Heart left ventricle (tissue), 16 donors: ENCODE results near the gene LDHA. TPM values are rescaled to one million over a fixed set of nuclear protein-coding genes. Genes with fewer than 3 reads are reported as not detected.

Experiments used
- ATAC-seq, 4 donors: fragments of 200-7000 bp; cut with Tn5 transposase; one replicate each; pipeline ENCODE4 v1.9.1; 2020 to 2022; ENCODE audit warnings: moderate library complexity in 4 of 4, mild to moderate bottlenecking in 3 of 4, moderate number of reproducible peaks in 1 of 4
- DNase-seq, 5 donors: peaks; one replicate each; pipeline ENCODE4 v3.0.0-alpha.2; 2020
- H3K27ac ChIP-seq, 12 donors: fragments of 200-600 bp; sonication (generic) in 4 of 12; one replicate each; pipeline versions ENCODE4 v1.5.0 to v1.8.0; 2016 to 2022; ENCODE audit warnings: mild to moderate bottlenecking in 2 of 12
- H3K27me3 ChIP-seq, 9 donors: fragments of 200-600 bp; sonication (generic) in 2 of 9; one replicate each; pipeline versions ENCODE4 v1.5.1 to v1.8.0; 2016 to 2022; ENCODE audit warnings: mild to moderate bottlenecking in 3 of 9
- H3K36me3 ChIP-seq, 9 donors: fragments of 200-600 bp; sonication (generic) in 2 of 9; one replicate each; pipeline versions ENCODE4 v1.5.0 to v1.8.0; 2018 to 2022; ENCODE audit warnings: mild to moderate bottlenecking in 2 of 9
- H3K4me1 ChIP-seq, 12 donors: fragments of 200-600 bp; sonication (generic) in 4 of 12; one replicate each; pipeline versions ENCODE4 v1.5.0 to v1.8.0; 2016 to 2022; ENCODE audit warnings: mild to moderate bottlenecking in 3 of 12
- H3K4me3 ChIP-seq, 12 donors: fragments of 200-600 bp; sonication (generic) in 4 of 12; one replicate each; pipeline versions ENCODE4 v1.5.0 to v1.8.0; 2017 to 2022; ENCODE audit warnings: mild to moderate bottlenecking in 9 of 12, moderate library complexity in 4 of 12
- H3K9me3 ChIP-seq, 12 donors: fragments of 200-600 bp; sonication (generic) in 4 of 12; one replicate each; pipeline versions ENCODE4 v1.5.0 to v1.8.0; 2016 to 2022; ENCODE audit warnings: mild to moderate bottlenecking in 1 of 12
- CTCF ChIP-seq, 12 donors: fragments of 200-600 bp; sonication (generic) in 4 of 12; IDR thresholded peaks; one replicate each; pipeline versions ENCODE4 v1.5.0 to v1.8.0; 2018 to 2022; ENCODE audit warnings: antibody characterized with exemption in 12 of 12, mild to moderate bottlenecking in 5 of 12
- POLR2A ChIP-seq, 2 donors: fragments of 450-650 bp; IDR thresholded peaks; one replicate each; pipeline ENCODE4 v1.6.1; 2017; ENCODE audit warnings: antibody characterized with exemption in 2 of 2, mild to moderate bottlenecking in 2 of 2, moderate library complexity in 2 of 2
- WGBS, 4 donors: extraction: QIAGEN DNeasy Blood & Tissue Kit in 2 of 4; methylation state at CpG; one replicate each; pipeline versions ENCODE4 v1.1.5 to v1.1.7; 2013 to 2018; 5-methylcytosine and 5-hydroxymethylcytosine counted together
- intact Hi-C, 10 donors: fragments of 100-400 bp; cut with DNase I; formaldehyde crosslinking; loops; one replicate each; pipeline versions ENCODE4 v1.11.1 to v1.14.2; 2022
- polyA plus RNA-seq, 2 donors: library from polyadenylated mRNA; stranded (reverse); fragments of 200-250 nt; gene quantifications; one replicate each; pipeline ENCODE4 v1.2.3, GENCODE V29; 2013
- total RNA-seq, 9 donors: library from RNA; depleted of rRNA in 2 of 9; stranded (reverse); fragments of >200 nt in 2 of 9; fragmentation: NEBNext Ultra II Directional in 3 of 9; extraction: Animal tissue kit (Norgen Biotek cat#: 25700) in 3 of 9; gene quantifications; one replicate each; pipeline versions ENCODE4 v1.1.0 to v1.2.4, GENCODE V29; 2016 to 2023
- donor health status: ischemic (EF 13 %, LVEDD 7.1; RV severe dilation, severe dysfunction).
- donor health status: healthy with polysubstance abuse.
- donor health status: DM: no; HTN: yes; CAD: no.
- donor health status: DM: no; HTN: no; CAD: no.
- donor health status: ischemic (EF 25% LVEDD 6.9; RV normal size, moderate dysfunction).
- donor health status: ischemic (EF 25% LVEDD 5.7; RV mildly dilated, moderate dysfunction).
- donor health status: healthy.
- donor health status: DM: yes; HTN: yes; CAD: no.
- donor health status: ischemic (EF 35%, LVEDD 5.7; RV mildly dilated, moderate dysfunction).
- donor health status: nonischemic (EF 11% LVEDD 7.7; RV severe dilation, severe dysfunction).
- donor health status: DM: yes; HTN: yes; CAD: no.
- donor health status: PGD.
- donor health status: ischemic (EF 29% LVEDD 5.4; RV normal size, mild dysfunction).
- donor health status: nonischemic (EF 23%, LVEDD 6.1; RV moderate dilation, normal function).

Gene LDHA
- total and polyA plus RNA-seq, 11 donors = 191 to 961 (median 322) TPM

GRCh38 chr11:18379201-18379600, 15.2 kb upstream of the LDHA start:
- no peak for DNase-seq
- ATAC-seq = no peak
- Histone ChIP-seq H3K9me3 (no peaks in the 10 kb centered on the region), H3K4me1 (peaks cover 0 to 17% (median 14%) of the 10 kb centered on the region in 12 donors), H3K27me3 (no peaks in the 10 kb centered on the region), H3K4me3 (no peak overlapping the region), H3K27ac (no peak overlapping the region), H3K36me3 (no peaks in the 10 kb centered on the region)
- 50 to 95% (median 74%) methylated on average over 2 of the region's 2 CpGs for WGBS, 4 donors
- TF ChIP-seq POLR2A (IDR thresholded peaks at IDR 0.05) = no peak
- intact Hi-C loops = no loop called here

- H3K4me3 ChIP-seq = peak overlapping the region in 3 of 12 donors; percentile 4 to 32 (median 6)
- H3K9me3 ChIP-seq = no peaks in the 10 kb centered on the region
- TF ChIP-seq POLR2A (IDR thresholded peaks at IDR 0.05) (peak in 1 of 2 donors; percentile 37), CTCF (IDR thresholded peaks at IDR 0.05) (no peak)
- H3K27ac ChIP-seq = peak overlapping the region; percentile 90 to 100 (median 96)
- 23 to 26% (median 25%) methylated on average over 9 of the region's 9 CpGs for WGBS, 4 donors
- intact Hi-C loops = loop anchor here in 3 of 10 donors (1.0 to 5.0 kb wide), 3 partner anchors 11 to 61 kb away; partner anchors contain the start of genes GTF2H1 (in 1 of the 3), HPS5 (in 1 of the 3) and LDHA (in 1 of the 3)
- ATAC-seq (peak; percentile 83 to 96 (median 91)), DNase-seq (peak; percentile 57 to 92 (median 75))
- H3K27me3 ChIP-seq = no peaks in the 10 kb centered on the region
- peaks cover 0 to 32% (median 21%) of the 10 kb centered on the region in 12 donors for H3K4me1 ChIP-seq
- H3K36me3 ChIP-seq = no peaks in the 10 kb centered on the region
These were observed 10.8 kb upstream of the LDHA start for GRCh38 chr11:18383388-18384156.

GRCh38 chr11:18384157-18384641, 10.2 kb upstream of the LDHA start:
- H3K9me3 ChIP-seq = no peaks in the 10 kb centered on the region
- no peaks in the 10 kb centered on the region for H3K27me3 ChIP-seq
- 0 to 10% (median 3%) methylated on average over 3 of the region's 3 CpGs for WGBS, 4 donors
- H3K4me1 ChIP-seq = peaks cover 0 to 32% (median 21%) of the 10 kb centered on the region in 12 donors
- H3K4me3 ChIP-seq = peak overlapping the region in 2 of 12 donors; percentile 6 to 32
- no peaks in the 10 kb centered on the region for H3K36me3 ChIP-seq
- intact Hi-C loops = loop anchor here in 2 of 10 donors (1.0 to 5.0 kb wide), 2 partner anchors 10 to 62 kb away; partner anchors contain the start of genes GTF2H1 (in 1 of the 2), HPS5 (in 1 of the 2) and LDHA (in 1 of the 2)
- DNase-seq (peak in 4 of 5 donors; percentile 54 to 78 (median 68)), ATAC-seq (peak; percentile 83 to 87 (median 85))
- TF ChIP-seq CTCF (IDR thresholded peaks at IDR 0.05) = peak in 1 of 12 donors; percentile 17
- peak in 1 of 2 donors; percentile 9 for TF ChIP-seq POLR2A (IDR thresholded peaks at IDR 0.05)
- H3K27ac ChIP-seq = peak overlapping the region; percentile 90 to 100 (median 96)

DNA sequence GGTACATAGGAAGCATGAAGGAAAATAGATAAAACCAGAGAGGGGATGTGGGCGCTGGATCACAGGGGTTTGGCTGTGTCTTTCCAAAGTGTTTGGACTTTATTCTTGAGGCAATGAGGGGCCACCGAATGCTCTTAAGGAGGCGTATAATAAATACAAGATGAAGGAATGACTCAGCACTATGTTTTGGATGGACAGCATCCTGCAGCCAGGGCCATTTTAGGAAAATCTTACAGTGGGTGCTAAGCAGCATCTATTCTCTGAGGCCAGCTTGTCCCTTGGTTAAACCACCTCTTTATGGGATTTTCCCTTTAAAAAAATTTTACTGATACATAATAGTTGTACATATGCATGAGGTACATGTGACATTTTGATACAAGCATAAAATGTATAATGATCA, 4.3 kb upstream of the LDHA start:
- H3K27ac ChIP-seq = no peak overlapping the region
- H3K36me3 ChIP-seq = no peaks in the 10 kb centered on the region
- no peaks in the 10 kb centered on the region for H3K27me3 ChIP-seq
- ATAC-seq = no peak
- no peak for DNase-seq
- TF ChIP-seq CTCF (IDR thresholded peaks at IDR 0.05) (no peak), POLR2A (IDR thresholded peaks at IDR 0.05) (no peak)
- 86 to 97% (median 95%) methylated on average over 3 of the region's 3 CpGs for WGBS, 4 donors
- intact Hi-C loops = loop anchor here in 4 of 10 donors (10.0 kb wide), 2 partner anchors 65 to 135 kb away; partner anchors contain the start of genes TSG101 (in 3 of the 4), GTF2H1 (in 1 of the 4) and HPS5 (in 1 of the 4)
- H3K4me1 ChIP-seq = peaks cover 0 to 15% (median 6%) of the 10 kb centered on the region in 12 donors
- no peak overlapping the region for H3K4me3 ChIP-seq
- H3K9me3 ChIP-seq = no peaks in the 10 kb centered on the region
